ENCODE results near the gene ADCYAP1R1.

The ADCYAP1R1 gene

GRCh38 chr7:31107106-31108090 lies 55.3 kb downstream of the ADCYAP1R1 start:
- Histone ChIP-seq H3K36me3 (no peaks in the 10 kb centered on the region), H3K9me3 (no peaks in the 10 kb centered on the region), H3K4me1 (no peaks in the 10 kb centered on the region), H3K27me3 (no peaks in the 10 kb centered on the region), H3K4me3 (ENCODE audit: low read depth, low read length) (no peak overlapping the region)
- TF ChIP-seq CTCF (IDR thresholded peaks at IDR 0.05; ENCODE audit: low read depth, low read length), result no peak
- DNase-seq, result no peak

DNA sequence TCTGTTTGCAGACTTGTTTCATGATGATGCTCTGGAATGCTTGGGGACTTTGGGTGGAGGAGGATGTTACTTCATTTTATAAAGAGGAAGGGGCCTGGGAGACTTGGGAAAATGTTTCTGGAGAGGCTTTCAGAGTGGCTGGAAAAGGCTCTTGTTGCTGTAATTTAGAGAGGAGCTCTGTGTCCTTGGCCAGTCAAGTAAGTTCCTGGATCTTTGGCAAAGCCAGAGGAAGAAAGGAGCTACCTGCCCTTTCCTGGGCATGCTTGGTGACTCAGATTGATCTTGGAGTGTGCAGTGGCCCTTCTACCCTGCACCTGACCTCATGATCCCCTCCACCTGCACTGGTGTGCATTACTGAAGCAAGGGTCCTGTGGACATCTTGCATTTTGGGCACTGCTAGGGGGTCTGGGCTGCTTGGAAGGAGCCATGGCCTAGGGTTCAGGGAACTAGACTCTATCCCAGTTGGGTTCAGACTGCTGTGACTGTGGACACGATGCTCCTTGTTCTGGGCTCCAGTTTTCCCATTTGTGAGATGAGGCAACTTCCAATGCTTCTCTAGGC lies 56.1 kb downstream of the ADCYAP1R1 start:
- Histone ChIP-seq H3K36me3 (no peaks in the 10 kb centered on the region), H3K4me1 (no peaks in the 10 kb centered on the region), H3K9me3 (no peaks in the 10 kb centered on the region), H3K27me3 (no peaks in the 10 kb centered on the region), H3K4me3 (ENCODE audit: low read depth, low read length) (no peak overlapping the region)
- no peak for DNase-seq
- TF ChIP-seq CTCF (IDR thresholded peaks at IDR 0.05; ENCODE audit: low read depth, low read length), result no peak

- no peaks in the 10 kb centered on the region for H3K27me3 ChIP-seq
- H3K4me3 ChIP-seq (ENCODE audit: low read depth, low read length), result no peak overlapping the region
- no peak for TF ChIP-seq CTCF (IDR thresholded peaks at IDR 0.05; ENCODE audit: low read depth, low read length)
- no peak for DNase-seq
- no peaks in the 10 kb centered on the region for H3K9me3 ChIP-seq
- H3K36me3 ChIP-seq, result no peaks in the 10 kb centered on the region
- H3K4me1 ChIP-seq, result no peaks in the 10 kb centered on the region
Observed at GRCh38 chr7:31109751-31110150, 57.6 kb downstream of the ADCYAP1R1 start.

DNA sequence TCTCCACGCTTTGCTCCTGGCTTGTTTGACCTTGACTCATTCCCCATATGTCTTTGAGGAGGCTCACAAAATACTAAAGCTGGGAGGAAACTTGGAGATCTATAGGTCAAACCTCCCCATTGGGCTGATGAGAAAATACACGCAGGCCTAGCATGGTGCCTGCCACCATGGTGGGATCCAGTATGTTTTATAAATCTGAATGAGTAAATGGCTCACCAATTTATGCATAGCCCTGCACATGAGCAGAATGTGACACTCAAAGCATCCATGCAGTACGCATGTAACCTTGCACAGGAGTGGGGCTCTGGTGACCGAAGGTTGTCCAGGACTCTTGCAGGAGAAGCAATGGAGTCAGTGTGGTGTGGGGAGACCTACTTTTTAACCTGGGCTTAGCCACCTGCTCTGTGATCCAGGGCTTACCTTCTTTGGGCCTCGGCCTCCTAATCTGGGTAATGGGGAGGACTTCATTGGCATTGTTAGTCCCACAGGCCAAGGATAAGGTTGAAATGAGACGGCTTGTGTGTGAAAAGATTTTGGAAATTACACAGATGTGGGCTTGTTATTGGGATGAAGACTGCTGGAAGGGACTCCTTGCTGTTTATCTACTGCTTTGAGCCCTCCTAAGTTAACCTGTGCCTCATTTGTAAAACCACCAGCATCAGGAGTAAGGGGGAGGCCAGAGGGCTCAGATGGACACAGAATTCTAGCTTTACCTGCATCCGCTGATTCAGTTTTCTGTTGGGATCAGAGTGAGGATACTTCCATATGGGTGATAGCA lies 58.4 kb downstream of the ADCYAP1R1 start:
- Histone ChIP-seq H3K4me1 (no peaks in the 10 kb centered on the region), H3K27me3 (no peaks in the 10 kb centered on the region), H3K36me3 (no peaks in the 10 kb centered on the region), H3K9me3 (no peaks in the 10 kb centered on the region), H3K4me3 (ENCODE audit: low read depth, low read length) (no peak overlapping the region)
- no peak for TF ChIP-seq CTCF (IDR thresholded peaks at IDR 0.05; ENCODE audit: low read depth, low read length)
- DNase-seq, result no peak

DNA sequence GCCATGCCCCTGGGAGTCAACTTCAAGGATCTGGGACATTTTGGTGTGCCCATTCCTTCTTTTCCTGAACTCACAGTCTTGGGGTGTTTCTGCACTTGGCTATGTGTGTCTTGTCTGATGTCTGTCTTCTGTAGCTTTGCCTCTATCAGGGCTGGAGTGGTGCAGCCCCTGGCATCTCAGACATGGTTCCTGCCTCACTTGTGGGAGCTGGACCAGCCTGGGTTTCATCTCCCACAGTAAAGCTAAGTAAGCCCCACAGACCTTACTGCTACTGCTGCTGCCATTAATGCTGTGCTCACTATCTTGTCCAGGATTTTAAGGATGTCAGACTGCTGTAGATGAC lies 59.0 kb downstream of the ADCYAP1R1 start:
- no peaks in the 10 kb centered on the region for H3K9me3 ChIP-seq
- H3K4me3 ChIP-seq (ENCODE audit: low read depth, low read length), result no peak overlapping the region
- no peak for DNase-seq
- H3K27me3 ChIP-seq, result no peaks in the 10 kb centered on the region
- no peak for TF ChIP-seq CTCF (IDR thresholded peaks at IDR 0.05; ENCODE audit: low read depth, low read length)
- no peaks in the 10 kb centered on the region for H3K36me3 ChIP-seq
- H3K4me1 ChIP-seq, result peaks cover 4% of the 10 kb centered on the region

Data from BE2C (cell line).